Measurements from ENCODE around the gene SUSD1.
"Not testable (repeated sequence)": the region's sequence is repeated elsewhere in the genome, so short reads cannot be mapped to it uniquely, and the experiment has no call there.

Gene SUSD1

GRCh38 chr9:112194969-112195431 lies 19.9 kb upstream of the SUSD1 start:
- Histone ChIP-seq H3K9me3 (ENCODE audit: control insufficient read depth, insufficient read depth, low read depth, low read length) (no peaks in the 10 kb centered on the region), H3K4me1 (ENCODE audit: control insufficient read depth, insufficient read depth, low read length) (no peaks in the 10 kb centered on the region), H3K36me3 (ENCODE audit: control insufficient read depth in 2 of 2, insufficient read depth in 1 of 2, low read length in 2 of 2) (no peaks in the 10 kb centered on the region), H3K27ac (ENCODE audit: extremely low read depth, low read depth, low read length) (no peak overlapping the region), H3K4me3 (ENCODE audit: low read depth, low read length) (no peak overlapping the region)
- ChIA-PET POLR2A (interaction anchor here (0.5 kb wide), 1 partner anchor 1760 kb away, joined by 3 read pairs; no protein-coding TSS in a partner anchor), CTCF (no interaction called here)
- no peak for TF ChIP-seq ZIC2 (tag by site-specific recombination; IDR thresholded peaks at IDR 0.05)

GRCh38 chr9:112193572-112194288 lies 18.6 kb upstream of the SUSD1 start:
- ChIA-PET CTCF (no interaction called here), POLR2A (interaction anchor here (0.8 kb wide), 1 partner anchor 19 kb away, joined by 3 read pairs; the partner anchor contains the start of gene SUSD1)
- TF ChIP-seq ZSCAN30 (tag by site-specific recombination; IDR thresholded peaks at IDR 0.05): no peak
- no peak for TF ChIP-seq ZNF501 (tag by site-specific recombination; IDR thresholded peaks at IDR 0.05)
- TF ChIP-seq KLF9 (tag by site-specific recombination; IDR thresholded peaks at IDR 0.05; ENCODE audit: low read depth): no peak
- no peak for TF ChIP-seq ZBTB48 (tag by site-specific recombination; IDR thresholded peaks at IDR 0.05)
- no peak for TF ChIP-seq ZNF138 (tag by site-specific recombination; IDR thresholded peaks at IDR 0.05; ENCODE audit: borderline replicate concordance)
- no peak for TF ChIP-seq EGR2 (tag by site-specific recombination; IDR thresholded peaks at IDR 0.05; ENCODE audit: low read depth)
- no peak for TF ChIP-seq ZNF175 (tag by site-specific recombination; IDR thresholded peaks at IDR 0.05)
- no peak for TF ChIP-seq ZNF433 (tag by site-specific recombination; IDR thresholded peaks at IDR 0.05; ENCODE audit: low read depth)
- TF ChIP-seq ZNF555 (tag by site-specific recombination; conservative IDR thresholded peaks at IDR 0.05): no peak
- no peak for TF ChIP-seq SCRT2 (tag by site-specific recombination; IDR thresholded peaks at IDR 0.05)
- TF ChIP-seq ZNF311 (tag by site-specific recombination; IDR thresholded peaks at IDR 0.05; ENCODE audit: borderline replicate concordance): no peak
- TF ChIP-seq ZBTB17 (tag by site-specific recombination; IDR thresholded peaks at IDR 0.05): no peak
- TF ChIP-seq BCL11B (tag by site-specific recombination; IDR thresholded peaks at IDR 0.05; ENCODE audit: low read depth): no peak
- no peak for TF ChIP-seq ZNF394 (tag by site-specific recombination; IDR thresholded peaks at IDR 0.05; ENCODE audit: borderline replicate concordance)
- TF ChIP-seq ZNF585B (tag by site-specific recombination; IDR thresholded peaks at IDR 0.05): no peak
- no peak for TF ChIP-seq ZNF518A (tag by site-specific recombination; conservative IDR thresholded peaks at IDR 0.05; ENCODE audit: low read depth)
- no peak for TF ChIP-seq ZNF274 (IDR thresholded peaks at IDR 0.05; ENCODE audit: low read length)
- TF ChIP-seq ZNF274 (tag by site-specific recombination; IDR thresholded peaks at IDR 0.05; ENCODE audit: borderline replicate concordance): no peak
- no peaks in the 10 kb centered on the region for H3K36me3 ChIP-seq (ENCODE audit: control insufficient read depth in 2 of 2, insufficient read depth in 1 of 2, low read length in 2 of 2)
- H3K9me3 ChIP-seq (ENCODE audit: control insufficient read depth, insufficient read depth, low read depth, low read length): no peaks in the 10 kb centered on the region
- no peak overlapping the region for H3K4me3 ChIP-seq (ENCODE audit: low read depth, low read length)
- H3K27ac ChIP-seq (ENCODE audit: extremely low read depth, low read depth, low read length): no peak overlapping the region
- H3K4me1 ChIP-seq (ENCODE audit: control insufficient read depth, insufficient read depth, low read length): no peaks in the 10 kb centered on the region

DNA sequence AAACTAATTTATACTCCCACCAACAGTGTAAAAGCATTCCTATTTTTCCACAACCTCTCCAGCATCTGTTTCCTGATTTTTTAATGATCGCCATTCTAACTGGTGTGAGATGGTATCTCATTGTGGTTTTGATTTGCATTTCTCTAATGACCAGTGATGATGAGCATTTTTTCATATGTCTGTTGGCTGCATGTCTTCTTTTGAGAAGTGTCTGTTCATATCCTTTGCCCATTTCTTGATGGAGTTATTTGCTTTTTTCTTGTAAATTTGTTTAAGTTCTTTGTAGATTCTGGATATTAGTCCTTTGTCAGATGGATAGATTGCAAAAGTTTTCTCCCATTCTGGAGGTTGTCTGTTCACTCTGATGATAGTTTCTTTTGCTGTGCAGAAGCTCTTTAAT lies 15.2 kb upstream of the SUSD1 start:
- H3K27ac ChIP-seq (ENCODE audit: extremely low read depth, low read depth, low read length); POLR2A ChIA-PET; H3K4me1 ChIP-seq (ENCODE audit: control insufficient read depth, insufficient read depth, low read length); H3K36me3 ChIP-seq (ENCODE audit: control insufficient read depth in 2 of 2, insufficient read depth in 1 of 2, low read length in 2 of 2); H3K9me3 ChIP-seq (ENCODE audit: control insufficient read depth, insufficient read depth, low read depth, low read length); H3K4me3 ChIP-seq (ENCODE audit: low read depth, low read length): not testable (repeated sequence)
- CTCF ChIA-PET: interaction anchor here (1.8 kb wide), 1 partner anchor 16 kb away, joined by 5 read pairs; no protein-coding TSS in a partner anchor

Data from HEK293 (cell line).